ENCODE results near the gene HHIPL1. TPM values are rescaled to one million over a fixed set of nuclear protein-coding genes. Genes with fewer than 3 reads are reported as not detected.

Gene HHIPL1
- total RNA-seq, 2 experiments from 2014 or later, result 0.07 TPM; not detected in 1

DNA sequence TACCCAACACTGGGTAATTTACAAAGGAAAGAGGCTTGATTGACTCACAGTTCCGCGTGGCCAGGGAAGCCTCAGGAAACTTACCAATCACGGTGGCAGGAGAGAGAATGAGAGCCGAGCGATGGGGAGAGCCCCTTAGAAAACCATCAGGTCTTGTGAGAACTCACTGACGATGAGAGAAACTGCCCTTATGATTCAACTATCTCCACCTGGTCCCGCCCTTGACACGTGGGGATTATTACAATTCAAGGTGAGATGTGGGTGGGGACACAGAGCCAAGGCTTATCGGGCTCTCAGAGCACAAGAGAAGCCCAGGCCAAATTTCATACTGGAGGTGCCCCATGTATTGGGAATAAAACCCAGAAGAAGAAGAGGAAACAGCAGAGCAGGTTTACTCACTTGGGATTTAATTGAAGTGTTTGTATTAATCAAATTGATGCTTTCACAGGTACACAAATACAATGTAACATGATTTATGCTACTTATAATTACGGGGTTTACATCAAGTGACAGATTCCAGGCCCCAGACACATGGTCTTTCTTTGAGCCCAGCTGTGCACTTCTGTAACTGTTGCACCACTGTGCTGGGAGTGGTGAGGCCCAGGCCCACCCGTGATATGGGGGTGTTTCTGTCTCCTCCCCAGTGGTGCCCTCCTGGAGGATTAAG lies 32.7 kb upstream of the HHIPL1 start:
- Mint-ChIP-seq H3K27ac (no peak overlapping the region), H3K27me3 (peaks cover 15% of the 10 kb centered on the region), H3K36me3 (ENCODE audit: low read depth) (no peaks in the 10 kb centered on the region), H3K4me1 (peaks cover 11% of the 10 kb centered on the region), H3K9me3 (ENCODE audit: low read depth) (no peaks in the 10 kb centered on the region), H3K4me3 (no peak overlapping the region)
- DNase-seq (peak; percentile 39), ATAC-seq (peak; percentile 65)
- intact Hi-C loops (cut with DNase I, micrococcal nuclease), result no loop called here
- ChIA-PET POLR2A (no interaction called here), CTCF (no interaction called here)

- DNase-seq (no peak), ATAC-seq (no peak)
- Mint-ChIP-seq H3K4me1 (peaks cover 11% of the 10 kb centered on the region), H3K27ac (no peak overlapping the region), H3K4me3 (no peak overlapping the region), H3K27me3 (peaks cover 15% of the 10 kb centered on the region), H3K9me3 (ENCODE audit: low read depth) (no peaks in the 10 kb centered on the region), H3K36me3 (ENCODE audit: low read depth) (no peaks in the 10 kb centered on the region)
- POLR2A ChIA-PET, result no interaction called here
- intact Hi-C loops (cut with DNase I, micrococcal nuclease), result no loop called here
- CTCF ChIA-PET, result no interaction called here
These were observed 32.1 kb upstream of the HHIPL1 start for GRCh38 chr14:99612738-99613330.

DNA sequence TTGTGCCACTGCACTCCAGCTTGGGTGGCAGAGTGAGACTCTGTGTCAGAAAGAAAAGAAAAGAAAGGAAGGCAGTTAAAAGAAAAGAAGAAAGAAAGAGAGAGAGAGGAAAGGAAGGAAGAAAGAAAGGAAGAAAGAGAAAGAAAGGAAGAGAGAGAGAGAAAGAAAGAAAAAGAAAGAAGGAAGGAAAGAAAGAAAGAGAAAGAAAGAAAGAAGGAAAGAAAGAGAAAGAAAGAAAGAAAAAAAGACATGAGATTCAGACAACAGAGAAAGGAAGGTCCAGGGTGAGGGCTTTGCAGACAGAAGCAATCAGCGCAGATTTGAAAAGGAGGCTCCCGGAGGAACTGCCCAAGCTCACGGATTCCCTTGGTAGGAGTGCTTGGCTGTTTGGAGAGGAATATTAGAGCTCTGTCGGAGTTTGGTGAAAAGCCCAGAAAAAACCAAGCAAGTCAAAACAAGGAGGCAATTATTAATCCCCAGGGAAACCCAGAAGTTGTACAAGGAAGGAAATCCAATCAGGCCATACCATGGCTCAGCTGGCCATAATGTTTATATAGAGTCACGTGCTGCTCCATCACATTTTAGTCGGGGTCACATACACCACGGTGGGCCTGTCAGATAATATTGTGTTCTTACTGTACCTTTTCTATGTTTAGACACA lies 29.3 kb upstream of the HHIPL1 start:
- Mint-ChIP-seq H3K4me1 (peaks cover 2% of the 10 kb centered on the region), H3K9me3 (ENCODE audit: low read depth) (no peaks in the 10 kb centered on the region), H3K4me3 (no peak overlapping the region), H3K36me3 (ENCODE audit: low read depth) (no peaks in the 10 kb centered on the region), H3K27me3 (peaks cover 19% of the 10 kb centered on the region), H3K27ac (no peak overlapping the region)
- CTCF ChIA-PET, result interaction anchor here (0.6 to 1.5 kb wide), 2 partner anchors 11 to 155 kb away, joined by 3 read pairs; no protein-coding TSS in a partner anchor
- DNase-seq (no peak), ATAC-seq (no peak)
- intact Hi-C loops (cut with DNase I, micrococcal nuclease), result no loop called here
- POLR2A ChIA-PET, result interaction anchor here (0.6 kb wide), 1 partner anchor 10 kb away, joined by 5 read pairs; no protein-coding TSS in a partner anchor

GRCh38 chr14:99616832-99617800 lies 27.8 kb upstream of the HHIPL1 start:
- intact Hi-C loops (cut with DNase I, micrococcal nuclease), result no loop called here
- ChIA-PET CTCF (interaction anchor here (0.7 to 1.9 kb wide), 5 partner anchors 8 to 126 kb away, joined by 3 to 10 read pairs (median 3); no protein-coding TSS in a partner anchor), POLR2A (no interaction called here)
- H3K9me3 Mint-ChIP-seq (ENCODE audit: low read depth), result no peaks in the 10 kb centered on the region
- H3K36me3 Mint-ChIP-seq (ENCODE audit: low read depth), result no peaks in the 10 kb centered on the region
- DNase-seq, result no peak
- H3K4me1 Mint-ChIP-seq, result peaks cover 1% of the 10 kb centered on the region
- no peak overlapping the region for H3K27ac Mint-ChIP-seq
- peaks cover 27% of the 10 kb centered on the region for H3K27me3 Mint-ChIP-seq
- ATAC-seq, result no peak
- no peak overlapping the region for H3K4me3 Mint-ChIP-seq

DNA sequence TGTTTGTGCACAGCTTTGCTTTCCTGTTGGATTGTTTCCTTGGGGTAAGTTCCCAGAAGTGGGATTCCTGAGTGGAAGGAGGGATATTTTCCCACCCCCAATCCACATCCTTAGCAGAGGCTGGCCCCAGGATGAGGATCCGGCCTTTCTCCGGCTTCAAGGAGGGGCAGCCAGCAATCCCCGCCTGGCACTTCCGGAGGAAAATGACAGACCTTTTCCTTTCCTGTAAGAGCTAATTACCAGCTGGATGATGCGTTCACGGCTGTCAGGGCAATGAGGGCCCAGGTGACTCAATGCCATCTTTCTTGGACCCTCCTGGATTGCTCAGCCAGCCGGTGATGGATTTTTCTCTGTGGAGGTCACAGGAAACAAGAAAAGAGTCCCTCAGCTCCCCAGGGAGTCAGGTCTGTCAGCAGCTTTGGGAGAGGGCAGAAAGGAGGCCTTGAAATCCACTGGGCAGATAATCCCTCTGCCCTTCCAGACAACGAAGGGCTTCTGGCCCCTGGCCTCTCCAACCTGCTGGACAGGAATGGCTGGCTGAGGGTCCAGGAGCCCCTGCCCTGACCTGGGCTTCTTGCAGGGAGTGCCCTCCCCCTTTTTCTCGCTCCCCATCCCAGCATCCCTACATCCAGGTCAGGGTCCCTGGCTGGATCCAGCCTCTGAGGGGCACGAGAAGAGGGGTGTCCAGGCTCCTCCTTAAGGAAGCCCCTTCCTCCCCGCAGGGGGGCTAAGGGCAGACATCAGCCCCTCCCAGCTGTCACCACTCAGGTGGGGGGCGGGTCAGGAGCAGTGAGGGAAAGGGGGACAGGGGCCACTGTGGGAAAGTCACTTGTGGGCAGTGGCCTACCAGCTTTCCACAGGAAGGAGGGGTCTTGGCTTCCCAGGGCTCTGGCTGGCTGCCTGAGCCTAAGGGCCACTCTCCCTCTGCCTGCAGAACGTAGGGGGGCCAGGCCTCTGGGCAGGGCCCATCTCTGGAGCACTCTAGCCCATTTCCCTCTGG lies 24.8 kb upstream of the HHIPL1 start:
- peaks cover 37% of the 10 kb centered on the region for H3K27me3 Mint-ChIP-seq
- no peaks in the 10 kb centered on the region for H3K36me3 Mint-ChIP-seq (ENCODE audit: low read depth)
- intact Hi-C loops (cut with DNase I, micrococcal nuclease), result no loop called here
- H3K27ac Mint-ChIP-seq, result no peak overlapping the region
- ChIA-PET POLR2A (interaction anchor here (0.8 kb wide), 1 partner anchor 11 kb away, joined by 3 read pairs; no protein-coding TSS in a partner anchor), CTCF (interaction anchor here (0.7 kb wide), 1 partner anchor 13 kb away, joined by 3 read pairs; no protein-coding TSS in a partner anchor)
- ATAC-seq (peak; percentile 58), DNase-seq (peak; percentile 39)
- H3K9me3 Mint-ChIP-seq (ENCODE audit: low read depth), result no peaks in the 10 kb centered on the region
- no peaks in the 10 kb centered on the region for H3K4me1 Mint-ChIP-seq
- no peak overlapping the region for H3K4me3 Mint-ChIP-seq

- H3K4me1 Mint-ChIP-seq, result no peaks in the 10 kb centered on the region
- H3K27ac Mint-ChIP-seq, result no peak overlapping the region
- ChIA-PET POLR2A (no interaction called here), CTCF (interaction anchor here (1.1 kb wide), 1 partner anchor 103 kb away, joined by 3 read pairs; no protein-coding TSS in a partner anchor)
- DNase-seq (no peak), ATAC-seq (no peak)
- no peaks in the 10 kb centered on the region for H3K36me3 Mint-ChIP-seq (ENCODE audit: low read depth)
- no peak overlapping the region for H3K4me3 Mint-ChIP-seq
- intact Hi-C loops (cut with DNase I, micrococcal nuclease), result no loop called here
- H3K9me3 Mint-ChIP-seq (ENCODE audit: low read depth), result no peaks in the 10 kb centered on the region
- H3K27me3 Mint-ChIP-seq, result peaks cover 29% of the 10 kb centered on the region
These were observed 23.0 kb upstream of the HHIPL1 start for GRCh38 chr14:99621948-99622347.

GRCh38 chr14:99624024-99624423 lies 20.9 kb upstream of the HHIPL1 start:
- H3K4me3 Mint-ChIP-seq, result no peak overlapping the region
- intact Hi-C loops (cut with DNase I, micrococcal nuclease), result no loop called here

GRCh38 chr14:99624971-99625370 lies 20.0 kb upstream of the HHIPL1 start:
- Mint-ChIP-seq H3K27me3 (peaks cover 25% of the 10 kb centered on the region), H3K4me3 (no peak overlapping the region), H3K36me3 (ENCODE audit: low read depth) (no peaks in the 10 kb centered on the region), H3K4me1 (peaks cover 2% of the 10 kb centered on the region), H3K27ac (no peak overlapping the region), H3K9me3 (ENCODE audit: low read depth) (no peaks in the 10 kb centered on the region)
- intact Hi-C loops (cut with DNase I, micrococcal nuclease), result no loop called here
- no peak for ATAC-seq
- ChIA-PET POLR2A (no interaction called here), CTCF (no interaction called here)
- DNase-seq, result no peak

More at GRCh38 chr14:99624024-99624423, 20.9 kb upstream of the HHIPL1 start:
- H3K9me3 Mint-ChIP-seq (ENCODE audit: low read depth), result no peaks in the 10 kb centered on the region
- ChIA-PET CTCF (no interaction called here), POLR2A (no interaction called here)
- H3K27ac Mint-ChIP-seq, result no peak overlapping the region
- ATAC-seq (no peak), DNase-seq (no peak)
- peaks cover 24% of the 10 kb centered on the region for H3K27me3 Mint-ChIP-seq
- peaks cover 1% of the 10 kb centered on the region for H3K4me1 Mint-ChIP-seq
- no peaks in the 10 kb centered on the region for H3K36me3 Mint-ChIP-seq (ENCODE audit: low read depth)

DNA sequence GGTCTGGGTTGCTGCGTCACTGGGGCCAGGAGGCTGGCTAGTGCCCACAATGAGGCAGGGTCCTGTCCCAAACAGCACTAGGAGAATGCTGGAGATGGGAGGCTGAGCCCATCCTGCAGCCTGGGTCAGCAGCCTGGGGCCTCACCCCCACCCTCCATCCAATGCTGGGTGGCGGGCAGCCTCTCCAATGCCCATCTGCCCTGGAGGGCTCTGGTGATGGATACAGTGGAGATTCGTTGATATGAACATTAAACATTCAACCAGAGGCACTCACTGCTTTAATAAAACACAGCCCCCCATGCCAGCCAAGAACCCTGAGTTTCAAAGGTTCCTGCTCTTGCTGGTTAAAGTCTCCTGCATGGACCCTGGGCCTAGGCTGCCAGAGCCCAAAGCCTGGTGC lies 19.5 kb upstream of the HHIPL1 start:
- POLR2A ChIA-PET, result no interaction called here

DNA sequence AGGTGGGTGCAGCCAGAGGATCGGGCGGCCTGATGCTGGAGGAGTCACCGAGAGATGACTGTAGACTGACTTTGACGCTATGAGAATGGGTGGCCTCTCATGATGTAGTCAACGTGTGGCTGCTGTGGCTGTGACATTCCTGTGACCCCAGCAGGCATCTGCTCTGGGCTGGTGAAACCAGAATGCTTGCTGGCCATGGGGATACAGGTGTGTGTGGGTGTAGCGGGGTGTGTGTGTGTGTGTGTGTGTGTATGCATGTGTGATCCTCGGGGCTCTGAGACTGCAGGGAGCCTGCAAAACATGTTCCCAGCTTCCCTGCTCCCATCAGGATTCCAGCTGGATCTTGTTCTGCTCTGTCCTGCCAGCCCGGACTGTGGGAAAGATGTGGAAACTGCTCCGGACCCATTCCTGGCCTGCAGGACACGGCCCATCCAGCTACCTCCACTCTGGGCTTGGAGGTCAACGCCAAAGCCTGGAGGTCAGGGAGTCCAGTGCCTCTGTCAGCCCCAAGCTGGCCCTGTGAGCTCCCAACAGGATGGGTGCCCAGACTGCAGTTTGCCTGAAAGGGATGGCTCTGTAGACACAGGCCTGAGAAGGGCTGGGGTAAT lies 18.8 kb upstream of the HHIPL1 start:
- ChIA-PET CTCF (interaction anchor here (0.9 kb wide), 1 partner anchor 10 kb away, joined by 3 read pairs; no protein-coding TSS in a partner anchor), POLR2A (no interaction called here)
- DNase-seq (no peak), ATAC-seq (no peak)
- no peaks in the 10 kb centered on the region for H3K36me3 Mint-ChIP-seq (ENCODE audit: low read depth)
- no peaks in the 10 kb centered on the region for H3K9me3 Mint-ChIP-seq (ENCODE audit: low read depth)
- no peak overlapping the region for H3K27ac Mint-ChIP-seq
- intact Hi-C loops (cut with DNase I, micrococcal nuclease), result no loop called here
- no peak overlapping the region for H3K4me3 Mint-ChIP-seq
- H3K4me1 Mint-ChIP-seq, result peaks cover 2% of the 10 kb centered on the region
- peaks cover 20% of the 10 kb centered on the region for H3K27me3 Mint-ChIP-seq

More for the DNA sequence above, 19.5 kb upstream of the HHIPL1 start:
- intact Hi-C loops (cut with DNase I, micrococcal nuclease), result no loop called here
- ATAC-seq (no peak), DNase-seq (no peak)
- Mint-ChIP-seq H3K4me3 (no peak overlapping the region), H3K9me3 (ENCODE audit: low read depth) (no peaks in the 10 kb centered on the region), H3K27ac (no peak overlapping the region), H3K36me3 (ENCODE audit: low read depth) (no peaks in the 10 kb centered on the region), H3K4me1 (peaks cover 2% of the 10 kb centered on the region), H3K27me3 (peaks cover 25% of the 10 kb centered on the region)
- CTCF ChIA-PET, result no interaction called here
